GM12873 (cell line): ENCODE results near the gene UBAC2.

Source experiments
- CTCF ChIP-seq: IDR thresholded peaks from 2 replicates; pipeline ENCODE4 v1.5.1; 2012; ENCODE audit warnings: low read depth, mild to moderate bottlenecking, moderate library complexity, low read length, control low read depth; ENCODE audit not compliant: insufficient read depth; ENCODE audit errors: missing control alignments

The UBAC2 gene

GRCh38 chr13:99264051-99264450 lies 63.4 kb downstream of the UBAC2 start:
- TF ChIP-seq CTCF: no peak

DNA sequence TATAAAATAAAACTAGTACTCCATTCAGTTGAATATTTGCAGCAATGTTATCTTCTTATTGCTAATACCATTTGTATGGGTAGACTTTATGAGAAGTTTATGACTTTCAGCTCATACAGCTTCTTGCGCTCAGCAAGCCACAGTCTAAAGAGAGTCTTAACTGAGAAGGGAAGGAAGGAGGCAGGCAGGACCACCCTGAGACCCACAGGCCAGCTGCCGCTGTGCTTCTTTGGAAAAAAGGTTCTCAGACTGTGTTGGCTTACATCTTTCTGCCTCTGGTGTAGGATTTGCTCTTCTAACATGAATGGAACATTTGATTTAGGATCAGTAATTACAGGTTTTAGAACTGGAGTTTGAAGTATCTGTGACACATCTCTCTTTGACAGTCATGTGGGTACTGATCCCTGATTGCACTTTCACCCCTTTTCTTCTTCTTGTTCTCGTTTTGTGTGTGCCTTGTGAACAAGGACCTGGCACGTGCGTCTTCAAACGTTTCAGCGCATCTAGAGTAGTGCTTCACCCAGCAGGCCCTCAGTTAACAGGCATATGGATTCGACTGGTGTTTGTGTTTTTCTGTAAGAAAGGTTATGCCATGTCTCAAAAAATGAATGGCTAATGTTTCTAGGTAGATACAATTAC lies 64.6 kb downstream of the UBAC2 start:
- TF ChIP-seq CTCF: no peak

- peak; percentile 59 for TF ChIP-seq CTCF
These were observed 65.3 kb downstream of the UBAC2 start for GRCh38 chr13:99265821-99266426.

- TF ChIP-seq CTCF: no peak
These were observed 66.2 kb downstream of the UBAC2 start for GRCh38 chr13:99266827-99267226.

GRCh38 chr13:99267927-99268326 lies 67.3 kb downstream of the UBAC2 start:
- TF ChIP-seq CTCF: no peak

- no peak for TF ChIP-seq CTCF
These were observed 68.2 kb downstream of the UBAC2 start for GRCh38 chr13:99268822-99269221.

DNA sequence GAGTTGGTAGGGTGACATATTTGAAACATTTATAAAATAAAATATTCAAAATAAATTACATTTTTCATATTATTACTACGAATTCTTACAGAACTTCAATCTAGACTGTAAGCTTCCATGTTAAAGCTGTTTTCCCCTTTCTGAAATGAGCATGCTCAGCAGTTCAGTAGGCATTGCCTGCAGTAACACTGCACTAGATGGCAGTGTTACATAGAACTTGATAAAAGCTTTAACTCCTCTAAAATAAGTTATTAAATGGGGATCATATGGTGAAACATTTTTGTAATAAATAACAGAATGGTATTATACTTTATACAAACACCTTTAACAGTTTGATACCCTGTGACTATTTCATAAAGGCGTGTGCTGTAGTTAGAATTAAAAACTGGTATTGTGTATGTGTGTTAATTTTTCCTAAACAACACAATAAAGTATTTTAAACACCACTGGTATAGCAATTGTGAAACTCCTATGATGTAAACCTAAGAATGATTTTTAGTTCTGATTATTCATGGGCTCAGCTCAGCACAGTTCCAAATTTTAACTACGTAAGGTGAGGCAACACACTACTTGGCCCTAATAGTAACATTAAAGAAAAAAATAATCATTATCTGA lies 69.1 kb downstream of the UBAC2 start:
- peak; percentile 65 for TF ChIP-seq CTCF
